ENCODE data around the gene LRIG2.

Gene LRIG2

DNA sequence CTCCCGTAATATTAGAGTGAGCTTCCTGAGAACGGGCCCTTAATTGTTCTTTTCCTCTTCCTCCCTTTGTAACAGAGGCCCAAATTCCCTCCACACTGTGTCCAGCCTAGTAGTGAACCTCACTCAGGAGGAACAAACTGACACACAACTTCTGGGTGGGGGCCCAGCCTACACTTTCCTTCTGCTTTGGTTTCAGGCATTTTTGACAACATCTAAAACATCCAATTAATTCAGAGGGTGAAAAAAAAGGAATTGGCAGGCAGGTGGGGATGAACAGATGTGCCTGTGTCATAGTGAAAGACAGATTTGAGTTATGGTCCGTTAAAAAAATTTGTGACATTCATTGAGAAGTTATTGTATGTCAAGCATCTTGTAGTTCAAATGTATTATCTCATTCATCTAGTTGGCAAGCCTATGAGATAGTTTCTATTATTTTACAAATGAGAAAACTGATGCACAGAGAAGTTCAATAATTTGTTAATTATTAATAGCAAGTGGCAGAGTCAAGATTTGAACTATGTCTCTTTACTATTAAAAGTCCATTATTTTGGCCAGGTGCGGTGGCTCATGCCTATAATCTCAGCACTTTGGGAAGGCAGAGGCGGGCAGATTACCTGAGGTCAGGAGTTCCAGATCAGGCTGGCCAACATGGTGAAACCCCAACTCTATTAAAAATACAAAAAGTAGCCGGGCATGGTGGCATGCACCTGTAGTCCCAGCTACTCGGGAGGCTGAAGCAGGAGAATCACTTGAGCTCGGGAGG lies 41.6 kb upstream of the LRIG2 start:
- no peaks in the 10 kb centered on the region for H3K9me3 ChIP-seq (ENCODE audit: control insufficient read depth, insufficient read depth, low read depth, low read length)
- CTCF ChIA-PET: interaction anchor here (2.6 kb wide), 1 partner anchor 11 kb away, joined by 8 read pairs; no protein-coding TSS in a partner anchor

GRCh38 chr1:113035086-113035485 lies 37.9 kb upstream of the LRIG2 start:
- no peak overlapping the region for H3K27ac ChIP-seq (ENCODE audit: extremely low read depth, low read depth, low read length)
- ChIA-PET CTCF (interaction anchor here (0.9 to 1.3 kb wide), 3 partner anchors 38 to 319 kb away, joined by 3 to 4 read pairs (median 3); partner anchors contain the start of gene LRIG2), POLR2A (no interaction called here)
- TF ChIP-seq SCRT2 (tag by site-specific recombination; IDR thresholded peaks at IDR 0.05): no peak
- no peak for TF ChIP-seq ZBTB21 (tag by site-specific recombination; IDR thresholded peaks at IDR 0.05)
- TF ChIP-seq ZNF449 (tag by site-specific recombination; IDR thresholded peaks at IDR 0.05): no peak
- TF ChIP-seq ZNF354C (tag by site-specific recombination; IDR thresholded peaks at IDR 0.05; ENCODE audit: borderline replicate concordance, low read depth): no peak
- TF ChIP-seq ZNF473 (tag by site-specific recombination; IDR thresholded peaks at IDR 0.05): no peak
- TF ChIP-seq ZNF670 (tag by site-specific recombination; IDR thresholded peaks at IDR 0.05; ENCODE audit: low read depth): no peak
- no peak for TF ChIP-seq ZNF239 (tag by site-specific recombination; IDR thresholded peaks at IDR 0.05)
- TF ChIP-seq TCF7L2 (IDR thresholded peaks at IDR 0.05; ENCODE audit: borderline replicate concordance, low read depth, low read length): no peak
- no peak overlapping the region for H3K4me3 ChIP-seq (ENCODE audit: low read depth, low read length)
- H3K4me1 ChIP-seq (ENCODE audit: control insufficient read depth, insufficient read depth, low read length): no peaks in the 10 kb centered on the region
- no peaks in the 10 kb centered on the region for H3K36me3 ChIP-seq (ENCODE audit: control insufficient read depth in 2 of 2, insufficient read depth in 1 of 2, low read length in 2 of 2)
- H3K9me3 ChIP-seq (ENCODE audit: control insufficient read depth, insufficient read depth, low read depth, low read length): no peaks in the 10 kb centered on the region

More for the DNA sequence above, 41.6 kb upstream of the LRIG2 start:
- no peak overlapping the region for H3K27ac ChIP-seq (ENCODE audit: extremely low read depth, low read depth, low read length)
- POLR2A ChIA-PET: interaction anchor here (0.7 kb wide), 1 partner anchor 10 kb away, joined by 5 read pairs; no protein-coding TSS in a partner anchor
- no peak overlapping the region for H3K4me3 ChIP-seq (ENCODE audit: low read depth, low read length)
- no peaks in the 10 kb centered on the region for H3K36me3 ChIP-seq (ENCODE audit: control insufficient read depth in 2 of 2, insufficient read depth in 1 of 2, low read length in 2 of 2)
- H3K4me1 ChIP-seq (ENCODE audit: control insufficient read depth, insufficient read depth, low read length): no peaks in the 10 kb centered on the region
- TF ChIP-seq ZSCAN4 (tag by site-specific recombination; IDR thresholded peaks at IDR 0.05) (no peak), ZNF174 (tag by site-specific recombination; IDR thresholded peaks at IDR 0.05) (no peak), ZNF449 (tag by site-specific recombination; IDR thresholded peaks at IDR 0.05) (no peak), BCL11A (tag by site-specific recombination; IDR thresholded peaks at IDR 0.05; ENCODE audit: low read depth) (no peak), GLI2 (tag by site-specific recombination; IDR thresholded peaks at IDR 0.05; ENCODE audit: borderline replicate concordance, low read depth) (no peak), ZNF544 (tag by site-specific recombination; IDR thresholded peaks at IDR 0.05) (no peak), ZNF132 (tag by site-specific recombination; IDR thresholded peaks at IDR 0.05; ENCODE audit: borderline replicate concordance) (no peak), ZNF510 (tag by site-specific recombination; IDR thresholded peaks at IDR 0.05; ENCODE audit: insufficient replicate concordance) (no peak), ZNF121 (tag by site-specific recombination; IDR thresholded peaks at IDR 0.05) (no peak), HIC1 (tag by site-specific recombination; IDR thresholded peaks at IDR 0.05) (no peak), ZNF658 (tag by site-specific recombination; IDR thresholded peaks at IDR 0.05) (no peak), KLF7 (tag by site-specific recombination; IDR thresholded peaks at IDR 0.05; ENCODE audit: borderline replicate concordance) (no peak), ZNF302 (tag by site-specific recombination; IDR thresholded peaks at IDR 0.05; ENCODE audit: low read depth) (no peak), ZBTB6 (tag by site-specific recombination; IDR thresholded peaks at IDR 0.05) (no peak), ZSCAN23 (tag by site-specific recombination; IDR thresholded peaks at IDR 0.05) (no peak), ZNF571 (tag by site-specific recombination; IDR thresholded peaks at IDR 0.05) (no peak), ZNF660 (tag by site-specific recombination; IDR thresholded peaks at IDR 0.05) (no peak)

Data from HEK293 (cell line).